SJCRH30 (cell line): ENCODE results near the gene SLC25A38. TPM values are rescaled to one million over a fixed set of nuclear protein-coding genes. Genes with fewer than 3 reads are reported as not detected.
"Not testable (repeated sequence)": the region's sequence is repeated elsewhere in the genome, so short reads cannot be mapped to it uniquely, and the experiment has no call there.

ENCODE experiments used
- DNase-seq, 2 experiments: peaks; one replicate each; pipeline ENCODE4 v3.0.0-alpha.2; 2015 to 2020
- H3K27ac ChIP-seq: fragments of 250-450 bp; sonication (Bioruptor Pico); 2 replicates; pipeline ENCODE4 v1.5.1; 2020; ENCODE audit warnings: mild to moderate bottlenecking, moderate library complexity
- H3K27me3 ChIP-seq: fragments of 250-450 bp; sonication (Bioruptor Pico); 2 replicates; pipeline ENCODE4 v1.5.1; 2020; ENCODE audit warnings: mild to moderate bottlenecking, moderate library complexity
- H3K36me3 ChIP-seq: fragments of 250-450 bp; sonication (Bioruptor Pico); 2 replicates; pipeline ENCODE4 v1.5.1; 2020; ENCODE audit warnings: mild to moderate bottlenecking, moderate library complexity
- H3K4me1 ChIP-seq: fragments of 250-450 bp; sonication (Bioruptor Pico); 2 replicates; pipeline ENCODE4 v1.5.1; 2020; ENCODE audit warnings: mild to moderate bottlenecking, moderate library complexity
- H3K4me3 ChIP-seq: fragments of 250-450 bp; sonication (Bioruptor Pico); 2 replicates; pipeline ENCODE4 v1.5.1; 2020; ENCODE audit warnings: mild to moderate bottlenecking, moderate library complexity
- H3K9me3 ChIP-seq: fragments of 250-450 bp; sonication (Bioruptor Pico); replicated peaks from 2 replicates; pipeline ENCODE4 v1.5.1; 2020; ENCODE audit warnings: mild to moderate bottlenecking, moderate library complexity
- total RNA-seq: library from RNA; depleted of rRNA; stranded (reverse); fragments of >200 nt; shearing (Covaris generic); gene quantifications from 2 replicates; pipeline ENCODE4 v1.2.3, GENCODE V29; 2014

SLC25A38 gene
- total RNA-seq, 1 experiment from 2014 or later, result 31.4 TPM

DNA sequence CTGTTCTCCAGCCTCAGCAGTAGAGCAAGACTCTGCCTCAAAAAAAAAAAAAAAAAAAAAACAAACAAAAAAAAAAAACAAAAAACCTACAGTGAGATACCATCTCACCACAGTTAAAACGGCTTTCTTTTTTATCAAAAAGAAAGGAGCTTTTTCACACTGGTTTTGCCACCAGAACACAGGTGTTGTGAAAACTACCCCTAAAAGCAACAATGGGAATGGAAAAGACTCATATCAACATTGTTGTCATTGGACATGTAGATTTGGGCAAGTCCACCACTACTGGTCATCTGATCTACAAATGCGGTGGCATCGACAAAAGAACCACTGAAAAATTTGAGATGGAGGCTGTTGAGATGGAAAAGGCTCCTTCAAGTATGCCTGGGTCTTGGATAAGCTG lies 24.8 kb upstream of the SLC25A38 start:
- H3K27me3 ChIP-seq, result no peaks in the 10 kb centered on the region
- DNase-seq, result no peak
- H3K9me3 ChIP-seq, result no peaks in the 10 kb centered on the region
- H3K27ac ChIP-seq, result no peak overlapping the region
- no peaks in the 10 kb centered on the region for H3K36me3 ChIP-seq
- H3K4me1 ChIP-seq, result no peaks in the 10 kb centered on the region
- no peak overlapping the region for H3K4me3 ChIP-seq

GRCh38 chr3:39361252-39361927 lies 21.8 kb upstream of the SLC25A38 start:
- Histone ChIP-seq H3K27me3 (no peaks in the 10 kb centered on the region), H3K27ac (no peak overlapping the region), H3K36me3 (no peaks in the 10 kb centered on the region), H3K4me3 (no peak overlapping the region), H3K9me3 (no peaks in the 10 kb centered on the region), H3K4me1 (no peaks in the 10 kb centered on the region)
- no peak for DNase-seq

DNA sequence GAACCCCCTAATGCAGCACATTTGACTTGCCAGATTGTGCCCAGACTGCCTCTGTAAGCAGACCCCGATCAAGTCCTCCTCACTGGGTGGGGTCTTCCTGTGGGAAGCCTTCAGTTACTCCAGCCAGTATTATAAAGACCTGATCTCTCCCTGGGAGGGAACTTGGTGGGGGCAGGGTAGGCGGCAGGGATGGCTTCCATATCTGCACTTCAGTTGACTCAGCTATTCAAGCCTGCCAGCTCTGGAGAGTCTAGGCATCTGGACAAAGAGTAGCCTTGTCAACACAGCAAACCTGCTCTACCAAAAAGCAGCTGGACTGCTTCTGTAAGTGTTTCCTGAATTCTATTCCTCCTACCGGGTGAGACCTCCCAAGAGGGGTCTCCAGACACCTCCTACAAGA lies 21.0 kb upstream of the SLC25A38 start:
- H3K36me3 ChIP-seq, result no peaks in the 10 kb centered on the region
- no peaks in the 10 kb centered on the region for H3K27me3 ChIP-seq
- no peaks in the 10 kb centered on the region for H3K9me3 ChIP-seq
- no peaks in the 10 kb centered on the region for H3K4me1 ChIP-seq
- DNase-seq, result no peak
- no peak overlapping the region for H3K27ac ChIP-seq
- H3K4me3 ChIP-seq, result no peak overlapping the region

DNA sequence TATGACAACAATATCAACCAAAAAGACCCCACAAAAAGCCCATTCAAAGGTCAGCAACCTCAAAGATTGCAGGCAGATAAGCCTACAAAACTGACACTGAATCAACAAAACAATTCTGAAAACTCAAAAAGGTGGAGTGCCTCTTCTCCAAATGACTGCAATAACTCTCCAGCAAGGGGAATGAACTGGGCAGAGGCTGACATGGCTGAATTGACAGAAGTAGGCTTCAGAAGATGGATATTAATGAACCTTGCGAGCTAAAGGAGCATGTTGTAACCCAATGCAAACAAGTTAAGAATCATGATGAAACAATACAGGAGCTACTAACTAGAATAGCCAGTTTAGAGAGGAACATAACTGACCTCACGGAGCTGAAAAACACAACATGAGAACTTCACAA lies 20.4 kb upstream of the SLC25A38 start:
- H3K9me3 ChIP-seq, result no peaks in the 10 kb centered on the region
- H3K27ac ChIP-seq, result no peak overlapping the region
- no peaks in the 10 kb centered on the region for H3K27me3 ChIP-seq
- no peak overlapping the region for H3K4me3 ChIP-seq
- no peaks in the 10 kb centered on the region for H3K36me3 ChIP-seq
- no peaks in the 10 kb centered on the region for H3K4me1 ChIP-seq
- DNase-seq, result no peak

GRCh38 chr3:39370450-39370849 lies 12.7 kb upstream of the SLC25A38 start:
- not testable (repeated sequence) for H3K9me3 ChIP-seq, H3K27ac ChIP-seq, H3K4me3 ChIP-seq, H3K36me3 ChIP-seq, H3K27me3 ChIP-seq, DNase-seq, H3K4me1 ChIP-seq

DNA sequence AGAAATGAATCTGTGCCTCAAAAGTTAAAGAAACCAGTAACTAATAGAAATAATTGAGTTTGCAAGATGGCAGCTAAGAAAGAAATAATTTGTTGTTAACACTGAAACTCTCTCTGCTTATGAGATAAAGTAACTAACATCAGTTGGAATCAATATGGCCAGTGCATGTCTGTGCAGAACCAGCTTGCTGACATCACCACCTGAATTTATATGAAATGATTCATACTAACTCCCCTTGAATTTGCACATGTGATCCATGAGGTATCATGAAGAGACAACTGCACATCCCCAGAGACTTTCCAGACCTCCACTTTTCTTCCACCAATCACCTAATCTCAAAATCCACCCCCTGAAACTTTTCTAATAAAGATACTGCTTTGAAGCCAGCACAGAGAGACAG lies 10.3 kb upstream of the SLC25A38 start:
- H3K36me3 ChIP-seq, result no peaks in the 10 kb centered on the region
- H3K4me3 ChIP-seq, result no peak overlapping the region
- no peak for DNase-seq
- H3K4me1 ChIP-seq, result no peaks in the 10 kb centered on the region
- H3K27ac ChIP-seq, result no peak overlapping the region
- no peaks in the 10 kb centered on the region for H3K27me3 ChIP-seq
- H3K9me3 ChIP-seq, result no peaks in the 10 kb centered on the region

GRCh38 chr3:39376959-39377634 lies 6.1 kb upstream of the SLC25A38 start:
- Histone ChIP-seq H3K9me3 (no peaks in the 10 kb centered on the region), H3K36me3 (no peaks in the 10 kb centered on the region), H3K27ac (no peak overlapping the region), H3K4me1 (no peaks in the 10 kb centered on the region), H3K4me3 (no peak overlapping the region), H3K27me3 (no peaks in the 10 kb centered on the region)
- no peak for DNase-seq

- no peak overlapping the region for H3K4me3 ChIP-seq
- H3K4me1 ChIP-seq, result no peaks in the 10 kb centered on the region
- no peaks in the 10 kb centered on the region for H3K9me3 ChIP-seq
- DNase-seq, result peak; percentile 4 to 32
- H3K27ac ChIP-seq, result no peak overlapping the region
- H3K27me3 ChIP-seq, result no peaks in the 10 kb centered on the region
- no peaks in the 10 kb centered on the region for H3K36me3 ChIP-seq
These were observed 5.1 kb upstream of the SLC25A38 start for GRCh38 chr3:39378088-39378487.

DNA sequence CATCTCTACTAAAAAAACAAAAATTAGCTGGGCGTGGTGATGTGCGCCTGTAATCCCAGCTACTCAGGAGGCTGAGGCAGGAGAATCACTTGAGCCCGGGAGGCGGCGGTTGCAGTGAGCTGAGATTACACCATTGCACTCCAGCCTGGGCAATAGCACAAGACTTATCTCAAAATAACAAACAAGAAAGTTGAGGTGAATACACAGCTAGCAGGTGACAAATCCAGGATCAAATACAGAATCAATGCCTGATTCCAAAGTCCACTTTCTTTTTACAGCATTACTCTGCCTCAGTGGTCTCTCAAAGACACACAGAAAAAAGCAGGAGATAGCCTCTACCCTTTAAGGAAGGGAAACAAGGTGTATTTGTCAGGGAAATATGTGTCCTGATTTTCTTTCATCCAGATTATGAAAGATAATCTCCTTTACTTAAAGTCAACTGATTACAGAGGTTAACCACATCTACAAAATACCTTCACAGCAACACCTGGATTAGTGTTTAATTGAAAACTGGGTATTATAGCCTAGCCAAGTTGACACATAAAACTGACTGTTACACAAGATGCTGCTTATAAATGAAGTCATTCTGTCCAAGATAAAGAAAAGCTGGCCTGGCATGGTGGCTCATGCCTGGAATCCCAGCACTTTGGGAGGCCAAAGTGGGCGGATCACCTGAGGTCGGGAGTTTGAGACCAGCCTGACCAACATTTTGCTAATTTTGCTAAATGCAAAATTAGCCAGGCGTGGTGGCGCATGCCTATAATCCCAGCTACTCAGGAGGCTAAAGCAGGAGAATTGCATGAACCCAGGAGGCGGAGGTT lies 4.0 kb upstream of the SLC25A38 start:
- Histone ChIP-seq H3K36me3 (no peaks in the 10 kb centered on the region), H3K9me3 (no peaks in the 10 kb centered on the region), H3K4me3 (no peak overlapping the region), H3K27me3 (no peaks in the 10 kb centered on the region), H3K27ac (no peak overlapping the region), H3K4me1 (no peaks in the 10 kb centered on the region)
- DNase-seq, result no peak

GRCh38 chr3:39379778-39380155 lies 3.4 kb upstream of the SLC25A38 start:
- H3K4me3 ChIP-seq, result no peak overlapping the region
- H3K27me3 ChIP-seq, result no peaks in the 10 kb centered on the region
- no peaks in the 10 kb centered on the region for H3K36me3 ChIP-seq
- no peaks in the 10 kb centered on the region for H3K4me1 ChIP-seq
- H3K27ac ChIP-seq, result no peak overlapping the region
- no peak for DNase-seq
- H3K9me3 ChIP-seq, result no peaks in the 10 kb centered on the region

- no peak overlapping the region for H3K27ac ChIP-seq
- H3K36me3 ChIP-seq, result no peaks in the 10 kb centered on the region
- no peaks in the 10 kb centered on the region for H3K4me1 ChIP-seq
- H3K27me3 ChIP-seq, result no peaks in the 10 kb centered on the region
- no peak overlapping the region for H3K4me3 ChIP-seq
- DNase-seq, result no peak
- no peaks in the 10 kb centered on the region for H3K9me3 ChIP-seq
These were observed 1.7 kb upstream of the SLC25A38 start for GRCh38 chr3:39381432-39381831.

- H3K4me3 ChIP-seq, result peak overlapping the region; percentile 69
- H3K9me3 ChIP-seq, result no peaks in the 10 kb centered on the region
- DNase-seq, result peak; percentile 92
- H3K27ac ChIP-seq, result peak overlapping the region; percentile 72
- no peaks in the 10 kb centered on the region for H3K4me1 ChIP-seq
- H3K27me3 ChIP-seq, result no peaks in the 10 kb centered on the region
- H3K36me3 ChIP-seq, result no peaks in the 10 kb centered on the region
These were observed 903 bp downstream of the SLC25A38 start for GRCh38 chr3:39383881-39384664.

DNA sequence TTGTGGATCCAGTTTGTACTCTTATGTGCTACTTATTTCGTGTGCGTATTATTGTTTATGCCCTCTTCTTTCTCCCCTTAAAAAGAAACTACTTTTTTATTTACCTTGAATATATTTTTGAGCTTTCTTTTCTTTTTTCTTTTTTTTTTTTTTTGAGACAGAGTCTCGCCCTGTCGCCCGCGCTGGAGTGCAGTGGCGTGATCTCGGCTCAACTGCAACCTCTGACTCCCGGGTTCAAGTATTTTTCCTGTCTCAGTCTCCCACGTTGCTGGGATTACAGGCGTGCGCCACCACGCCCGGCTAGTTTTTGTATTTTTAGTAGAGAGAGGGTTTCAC lies 1.5 kb downstream of the SLC25A38 start:
- no peaks in the 10 kb centered on the region for H3K27me3 ChIP-seq
- H3K4me3 ChIP-seq, result peak overlapping the region; percentile 69
- H3K36me3 ChIP-seq, result no peaks in the 10 kb centered on the region
- DNase-seq, result no peak
- H3K9me3 ChIP-seq, result no peaks in the 10 kb centered on the region
- H3K27ac ChIP-seq, result no peak overlapping the region
- no peaks in the 10 kb centered on the region for H3K4me1 ChIP-seq

- Histone ChIP-seq H3K4me1 (no peaks in the 10 kb centered on the region), H3K27ac (no peak overlapping the region), H3K9me3 (no peaks in the 10 kb centered on the region)
These were observed 2.4 kb downstream of the SLC25A38 start for GRCh38 chr3:39385456-39386090.

More at GRCh38 chr3:39385456-39386090, 2.4 kb downstream of the SLC25A38 start:
- peaks cover under 1% of the 10 kb centered on the region; the same call in 1 of the 2 replicates for H3K36me3 ChIP-seq
- no peaks in the 10 kb centered on the region for H3K27me3 ChIP-seq
- DNase-seq, result no peak
- H3K4me3 ChIP-seq, result no peak overlapping the region
